Thoracic aorta (tissue), 2 donors: Measurements from ENCODE around the gene FOXD1. TPM values are rescaled to one million over a fixed set of nuclear protein-coding genes. Genes with fewer than 3 reads are reported as not detected.

Experiments used
- ATAC-seq: fragments of 150-250 bp; one replicate; pipeline ENCODE4 v1.8.0; 2017; ENCODE audit warnings: low read depth; ENCODE audit not compliant: insufficient number of reproducible peaks, low FRiP score
- DNase-seq: peaks from one replicate; pipeline ENCODE4 v3.0.0-alpha.2; 2020; ENCODE audit warnings: low spot score
- H3K27ac ChIP-seq, 2 donors: fragments of 200-600 bp; sonication (generic); 1 replicate in 1 of 2; 2 replicates in 1 of 2; pipeline ENCODE4 v1.5.1; 2016; ENCODE audit warnings: mild to moderate bottlenecking in 2 of 2, moderate library complexity in 2 of 2
- H3K27me3 ChIP-seq: fragments of 200-600 bp; sonication (generic); replicated peaks from 2 replicates; pipeline ENCODE4 v1.6.0; 2016; ENCODE audit warnings: mild to moderate bottlenecking; ENCODE audit not compliant: insufficient read depth
- H3K36me3 ChIP-seq: fragments of 200-600 bp; sonication (generic); one replicate; pipeline ENCODE4 v1.5.1; 2016
- H3K4me1 ChIP-seq, 2 donors: fragments of 200-600 bp; sonication (generic); 1 replicate in 1 of 2; 2 replicates in 1 of 2; pipeline versions ENCODE4 v1.5.1 to v1.6.0; 2016; ENCODE audit warnings: low read depth in 2 of 2, mild to moderate bottlenecking in 1 of 2; ENCODE audit not compliant: control insufficient read depth in 1 of 2
- H3K4me3 ChIP-seq: fragments of 200-600 bp; sonication (generic); 2 replicates; pipeline ENCODE4 v1.5.1; 2016; ENCODE audit warnings: mild to moderate bottlenecking
- H3K9me3 ChIP-seq: fragments of 200-600 bp; sonication (generic); 2 replicates; pipeline ENCODE4 v1.5.1; 2016
- total RNA-seq, 2 donors: library from RNA; depleted of rRNA; stranded (reverse); fragments of >200 nt; gene quantifications; one replicate each; pipeline versions ENCODE4 v1.1.0 to v1.2.3, GENCODE V29; 2016
- TF ChIP-seq, protein P1 (sequence below): fragments of 200-600 bp; sonication (generic); IDR thresholded peaks from one replicate; pipeline ENCODE4 v1.5.1; 2019; ENCODE audit warnings: antibody characterized with exemption

Gene FOXD1
- total RNA-seq, 2 donors from 2014 or later, result 6.8 to 10.0 TPM

- TF ChIP-seq, protein P1, sequence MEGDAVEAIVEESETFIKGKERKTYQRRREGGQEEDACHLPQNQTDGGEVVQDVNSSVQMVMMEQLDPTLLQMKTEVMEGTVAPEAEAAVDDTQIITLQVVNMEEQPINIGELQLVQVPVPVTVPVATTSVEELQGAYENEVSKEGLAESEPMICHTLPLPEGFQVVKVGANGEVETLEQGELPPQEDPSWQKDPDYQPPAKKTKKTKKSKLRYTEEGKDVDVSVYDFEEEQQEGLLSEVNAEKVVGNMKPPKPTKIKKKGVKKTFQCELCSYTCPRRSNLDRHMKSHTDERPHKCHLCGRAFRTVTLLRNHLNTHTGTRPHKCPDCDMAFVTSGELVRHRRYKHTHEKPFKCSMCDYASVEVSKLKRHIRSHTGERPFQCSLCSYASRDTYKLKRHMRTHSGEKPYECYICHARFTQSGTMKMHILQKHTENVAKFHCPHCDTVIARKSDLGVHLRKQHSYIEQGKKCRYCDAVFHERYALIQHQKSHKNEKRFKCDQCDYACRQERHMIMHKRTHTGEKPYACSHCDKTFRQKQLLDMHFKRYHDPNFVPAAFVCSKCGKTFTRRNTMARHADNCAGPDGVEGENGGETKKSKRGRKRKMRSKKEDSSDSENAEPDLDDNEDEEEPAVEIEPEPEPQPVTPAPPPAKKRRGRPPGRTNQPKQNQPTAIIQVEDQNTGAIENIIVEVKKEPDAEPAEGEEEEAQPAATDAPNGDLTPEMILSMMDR, result no peak
- no peaks in the 10 kb centered on the region for H3K27me3 ChIP-seq
- no peak for ATAC-seq
- no peaks in the 10 kb centered on the region for H3K9me3 ChIP-seq
- H3K4me1 ChIP-seq, result peaks cover 15 to 37% of the 10 kb centered on the region in 2 donors
- H3K27ac ChIP-seq, result peak overlapping the region; percentile 22 to 43
- peak overlapping the region; percentile 69 for H3K4me3 ChIP-seq
- no peak for DNase-seq
- H3K36me3 ChIP-seq, result no peaks in the 10 kb centered on the region
Observed at GRCh38 chr5:73419465-73420390, 28.8 kb downstream of the FOXD1 start.

DNA sequence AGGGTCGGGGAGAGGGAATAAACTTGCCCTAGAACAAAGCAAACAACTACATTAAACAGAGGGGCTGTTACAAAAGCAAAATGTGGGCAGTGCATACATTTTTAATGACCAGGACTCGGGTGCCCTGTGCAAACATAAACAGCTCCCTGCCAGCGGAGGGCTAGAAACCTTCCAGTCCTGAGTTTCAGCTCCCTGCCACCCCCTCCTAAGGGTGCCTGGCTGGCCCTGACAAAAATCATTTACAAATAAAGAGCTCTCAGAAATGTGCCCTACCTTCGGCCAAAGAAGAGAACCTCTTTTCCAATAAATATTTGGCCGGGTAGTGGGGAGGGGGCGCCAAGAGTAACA is 29.5 kb downstream of the FOXD1 start:
- peaks cover 15 to 37% of the 10 kb centered on the region in 2 donors for H3K4me1 ChIP-seq
- no peaks in the 10 kb centered on the region for H3K27me3 ChIP-seq
- no peaks in the 10 kb centered on the region for H3K36me3 ChIP-seq
- H3K9me3 ChIP-seq, result no peaks in the 10 kb centered on the region
- peak overlapping the region; percentile 22 to 43 for H3K27ac ChIP-seq
- ATAC-seq (no peak), DNase-seq (no peak)
- peak overlapping the region; percentile 69 for H3K4me3 ChIP-seq
- TF ChIP-seq, protein P1, result no peak

DNA sequence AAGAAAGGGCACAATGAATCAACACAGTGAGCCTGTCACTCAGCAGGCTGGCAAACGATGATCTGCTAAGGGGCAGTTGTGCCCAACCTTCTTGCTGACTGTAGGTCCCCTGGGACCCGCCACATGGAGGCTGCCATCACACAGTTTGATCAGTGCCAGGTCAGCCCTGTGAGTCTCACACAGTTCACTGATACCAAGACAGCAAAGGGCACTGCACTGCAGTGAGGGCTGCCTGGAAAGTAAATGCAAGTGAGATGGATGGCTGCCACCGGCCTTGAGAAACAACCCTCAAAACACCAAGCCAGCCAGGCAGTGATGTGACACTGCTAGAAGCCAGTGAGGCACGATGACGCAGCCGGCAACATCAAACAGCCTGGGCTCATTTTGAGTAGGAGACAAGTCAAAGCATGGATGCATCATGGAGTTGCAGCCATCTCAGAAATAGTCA is 30.3 kb downstream of the FOXD1 start:
- ATAC-seq (peak; percentile 54), DNase-seq (peak; percentile 77)
- peaks cover 15 to 37% of the 10 kb centered on the region in 2 donors for H3K4me1 ChIP-seq
- TF ChIP-seq, protein P1, result no peak
- no peaks in the 10 kb centered on the region for H3K36me3 ChIP-seq
- peak overlapping the region; percentile 69 for H3K4me3 ChIP-seq
- H3K9me3 ChIP-seq, result no peaks in the 10 kb centered on the region
- no peaks in the 10 kb centered on the region for H3K27me3 ChIP-seq
- H3K27ac ChIP-seq, result peak overlapping the region; percentile 22 to 43

- Histone ChIP-seq H3K9me3 (no peaks in the 10 kb centered on the region), H3K27ac (peak overlapping the region in 1 of 2 donors; percentile 7), H3K4me3 (no peak overlapping the region), H3K27me3 (no peaks in the 10 kb centered on the region), H3K36me3 (no peaks in the 10 kb centered on the region), H3K4me1 (peaks cover 15 to 37% of the 10 kb centered on the region in 2 donors)
- TF ChIP-seq, protein P1, result no peak
- DNase-seq (no peak), ATAC-seq (no peak)
Observed at GRCh38 chr5:73417303-73418034, 31.1 kb downstream of the FOXD1 start.

DNA sequence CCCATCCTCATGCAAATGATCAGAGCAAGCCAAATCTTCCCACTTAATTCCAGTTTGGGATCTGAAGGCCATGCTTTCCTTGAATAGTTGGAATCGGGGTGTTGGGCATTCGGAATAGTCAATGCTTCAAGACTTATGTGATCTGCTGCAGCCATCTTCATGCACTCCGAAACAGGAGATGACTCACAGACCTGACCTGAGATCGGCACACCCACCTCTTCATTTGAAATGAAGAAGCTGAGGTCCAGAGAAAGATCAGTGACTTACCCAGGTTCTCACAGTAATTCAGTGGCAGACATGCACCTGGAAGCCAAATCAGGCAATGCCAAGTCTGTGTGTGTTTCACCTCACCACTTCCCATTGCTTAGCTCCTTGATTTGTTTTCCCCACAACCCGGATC is 33.0 kb downstream of the FOXD1 start:
- Histone ChIP-seq H3K36me3 (no peaks in the 10 kb centered on the region), H3K27ac (no peak overlapping the region), H3K4me3 (no peak overlapping the region), H3K4me1 (peaks cover 15 to 37% of the 10 kb centered on the region in 2 donors), H3K27me3 (no peaks in the 10 kb centered on the region), H3K9me3 (no peaks in the 10 kb centered on the region)
- TF ChIP-seq, protein P1, result no peak
- ATAC-seq (no peak), DNase-seq (no peak)
